Skeletal muscle satellite cell (primary cell): ENCODE results near the gene CD38.
"Not testable (repeated sequence)": the region's sequence is repeated elsewhere in the genome, so short reads cannot be mapped to it uniquely, and the experiment has no call there.

ENCODE experiments used
- H3K27me3 ChIP-seq: 2 replicates; pipeline ENCODE4 v1.7.0; 2013; ENCODE audit warnings: low read length; ENCODE audit not compliant: control insufficient read depth, insufficient read depth
- H3K36me3 ChIP-seq: 2 replicates; pipeline ENCODE4 v1.7.0; 2013; ENCODE audit warnings: mild to moderate bottlenecking, control low read depth, low read length; ENCODE audit not compliant: insufficient read depth
- H3K4me1 ChIP-seq: 2 replicates; pipeline ENCODE4 v1.7.0; 2013; ENCODE audit warnings: low read length; ENCODE audit not compliant: control insufficient read depth, insufficient read depth
- H3K4me2 ChIP-seq: 2 replicates; pipeline ENCODE4 v1.7.0; 2013; ENCODE audit warnings: mild to moderate bottlenecking, low read length
- H3K4me3 ChIP-seq: 2 replicates; pipeline ENCODE4 v1.7.0; 2013; ENCODE audit warnings: low read length
- H3K9ac ChIP-seq: 2 replicates; pipeline ENCODE4 v1.7.0; 2013; ENCODE audit warnings: mild to moderate bottlenecking, low read depth, low read length, moderate library complexity
- H3K9me3 ChIP-seq: replicated peaks from 2 replicates; pipeline ENCODE4 v1.7.0; 2013; ENCODE audit warnings: mild to moderate bottlenecking, control low read depth, low read length

The CD38 gene

GRCh38 chr4:15805583-15806517, 27.7 kb downstream of the CD38 start:
- Histone ChIP-seq H3K27me3 (peaks cover 75% of the 10 kb centered on the region), H3K9ac (no peak overlapping the region), H3K4me1 (no peaks in the 10 kb centered on the region), H3K36me3 (no peaks in the 10 kb centered on the region), H3K4me3 (no peak overlapping the region), H3K4me2 (no peak overlapping the region), H3K9me3 (no peaks in the 10 kb centered on the region)

- no peak overlapping the region for H3K4me2 ChIP-seq
- no peak overlapping the region for H3K9ac ChIP-seq
- no peaks in the 10 kb centered on the region for H3K9me3 ChIP-seq
- H3K4me1 ChIP-seq, result no peaks in the 10 kb centered on the region
- H3K4me3 ChIP-seq, result no peak overlapping the region
- peaks cover 58% of the 10 kb centered on the region for H3K27me3 ChIP-seq
- H3K36me3 ChIP-seq, result no peaks in the 10 kb centered on the region
Observed at GRCh38 chr4:15809058-15809457, 30.9 kb downstream of the CD38 start.

GRCh38 chr4:15809466-15809865, 31.3 kb downstream of the CD38 start:
- H3K27me3 ChIP-seq, result peaks cover 55% of the 10 kb centered on the region
- H3K9ac ChIP-seq, result no peak overlapping the region
- no peaks in the 10 kb centered on the region for H3K4me1 ChIP-seq
- no peak overlapping the region for H3K4me2 ChIP-seq
- no peak overlapping the region for H3K4me3 ChIP-seq
- no peaks in the 10 kb centered on the region for H3K9me3 ChIP-seq
- no peaks in the 10 kb centered on the region for H3K36me3 ChIP-seq

GRCh38 chr4:15811703-15812337, 33.7 kb downstream of the CD38 start:
- peaks cover 42% of the 10 kb centered on the region for H3K27me3 ChIP-seq
- H3K4me3 ChIP-seq, result no peak overlapping the region
- H3K4me2 ChIP-seq, result no peak overlapping the region
- no peaks in the 10 kb centered on the region for H3K4me1 ChIP-seq
- no peaks in the 10 kb centered on the region for H3K9me3 ChIP-seq
- H3K9ac ChIP-seq, result no peak overlapping the region
- no peaks in the 10 kb centered on the region for H3K36me3 ChIP-seq

GRCh38 chr4:15832523-15833451, 54.7 kb downstream of the CD38 start:
- H3K9ac ChIP-seq, result no peak overlapping the region

GRCh38 chr4:15833801-15834200, 55.7 kb downstream of the CD38 start:
- Histone ChIP-seq H3K36me3 (no peaks in the 10 kb centered on the region), H3K27me3 (peaks cover 12% of the 10 kb centered on the region), H3K4me1 (no peaks in the 10 kb centered on the region), H3K4me3 (no peak overlapping the region), H3K4me2 (no peak overlapping the region), H3K9ac (no peak overlapping the region), H3K9me3 (no peaks in the 10 kb centered on the region)

More at GRCh38 chr4:15832523-15833451, 54.7 kb downstream of the CD38 start:
- Histone ChIP-seq H3K27me3 (peaks cover 15% of the 10 kb centered on the region), H3K36me3 (no peaks in the 10 kb centered on the region), H3K4me1 (no peaks in the 10 kb centered on the region), H3K4me3 (no peak overlapping the region), H3K9me3 (no peaks in the 10 kb centered on the region), H3K4me2 (no peak overlapping the region)

- Histone ChIP-seq H3K27me3 (peaks cover 8% of the 10 kb centered on the region), H3K4me1 (no peaks in the 10 kb centered on the region), H3K9me3 (no peaks in the 10 kb centered on the region)
Observed at GRCh38 chr4:15836362-15836761, 58.2 kb downstream of the CD38 start.

GRCh38 chr4:15837591-15837990, 59.5 kb downstream of the CD38 start:
- no peaks in the 10 kb centered on the region for H3K4me1 ChIP-seq
- no peaks in the 10 kb centered on the region for H3K36me3 ChIP-seq
- peaks cover 8% of the 10 kb centered on the region for H3K27me3 ChIP-seq
- H3K9me3 ChIP-seq, result no peaks in the 10 kb centered on the region
- no peak overlapping the region for H3K9ac ChIP-seq
- H3K4me2 ChIP-seq, result no peak overlapping the region
- H3K4me3 ChIP-seq, result no peak overlapping the region

More at GRCh38 chr4:15836362-15836761, 58.2 kb downstream of the CD38 start:
- Histone ChIP-seq H3K36me3 (no peaks in the 10 kb centered on the region), H3K4me2 (no peak overlapping the region), H3K9ac (no peak overlapping the region), H3K4me3 (no peak overlapping the region)

GRCh38 chr4:15841194-15841730, 63.1 kb downstream of the CD38 start:
- not testable (repeated sequence) for H3K4me2 ChIP-seq, H3K9me3 ChIP-seq, H3K4me1 ChIP-seq, H3K9ac ChIP-seq, H3K4me3 ChIP-seq, H3K36me3 ChIP-seq, H3K27me3 ChIP-seq

- Histone ChIP-seq H3K4me3 (no peak overlapping the region), H3K4me1 (no peaks in the 10 kb centered on the region), H3K27me3 (peaks cover 3% of the 10 kb centered on the region), H3K9ac (no peak overlapping the region), H3K9me3 (no peaks in the 10 kb centered on the region), H3K4me2 (no peak overlapping the region), H3K36me3 (no peaks in the 10 kb centered on the region)
Observed at GRCh38 chr4:15847746-15848145, 69.6 kb downstream of the CD38 start.
